Measurements from ENCODE around the gene CREB5. TPM values are rescaled to one million over a fixed set of nuclear protein-coding genes. Genes with fewer than 3 reads are reported as not detected.

CREB5 gene
- total and polyA plus RNA-seq, 10 donors, result 0.88 to 56.8 (median 23.5) TPM

DNA sequence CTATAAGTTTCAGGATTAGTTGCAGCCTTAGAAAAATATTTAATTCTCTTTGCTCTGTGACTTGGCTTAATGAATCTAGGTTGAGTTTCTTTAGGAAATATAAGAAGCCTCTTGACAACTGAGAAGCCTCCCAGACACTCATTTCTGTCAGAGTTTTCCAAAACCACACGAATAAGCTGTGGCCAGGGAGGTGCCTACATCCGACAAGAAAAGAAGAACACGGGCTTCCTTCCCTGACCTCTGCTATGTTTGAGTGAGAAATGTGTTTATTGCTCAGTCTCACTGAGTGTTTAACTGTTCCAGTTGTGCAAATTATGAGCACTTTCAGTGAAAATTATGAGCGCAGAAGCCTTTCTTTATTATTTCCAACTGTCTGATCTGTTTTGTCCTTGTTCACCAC lies 440.8 kb downstream of the CREB5 start:
- DNase-seq, result no peak
- intact Hi-C loops (cut with DNase I; ENCODE audit: low total_unique reads), result loop anchor here (10.0 kb wide), 1 partner anchor 238 kb away; no protein-coding TSS in a partner anchor
- WGBS, 5 donors, result 20 to 31% (median 25%) methylated on average over 4 of the region's 4 CpGs

DNA sequence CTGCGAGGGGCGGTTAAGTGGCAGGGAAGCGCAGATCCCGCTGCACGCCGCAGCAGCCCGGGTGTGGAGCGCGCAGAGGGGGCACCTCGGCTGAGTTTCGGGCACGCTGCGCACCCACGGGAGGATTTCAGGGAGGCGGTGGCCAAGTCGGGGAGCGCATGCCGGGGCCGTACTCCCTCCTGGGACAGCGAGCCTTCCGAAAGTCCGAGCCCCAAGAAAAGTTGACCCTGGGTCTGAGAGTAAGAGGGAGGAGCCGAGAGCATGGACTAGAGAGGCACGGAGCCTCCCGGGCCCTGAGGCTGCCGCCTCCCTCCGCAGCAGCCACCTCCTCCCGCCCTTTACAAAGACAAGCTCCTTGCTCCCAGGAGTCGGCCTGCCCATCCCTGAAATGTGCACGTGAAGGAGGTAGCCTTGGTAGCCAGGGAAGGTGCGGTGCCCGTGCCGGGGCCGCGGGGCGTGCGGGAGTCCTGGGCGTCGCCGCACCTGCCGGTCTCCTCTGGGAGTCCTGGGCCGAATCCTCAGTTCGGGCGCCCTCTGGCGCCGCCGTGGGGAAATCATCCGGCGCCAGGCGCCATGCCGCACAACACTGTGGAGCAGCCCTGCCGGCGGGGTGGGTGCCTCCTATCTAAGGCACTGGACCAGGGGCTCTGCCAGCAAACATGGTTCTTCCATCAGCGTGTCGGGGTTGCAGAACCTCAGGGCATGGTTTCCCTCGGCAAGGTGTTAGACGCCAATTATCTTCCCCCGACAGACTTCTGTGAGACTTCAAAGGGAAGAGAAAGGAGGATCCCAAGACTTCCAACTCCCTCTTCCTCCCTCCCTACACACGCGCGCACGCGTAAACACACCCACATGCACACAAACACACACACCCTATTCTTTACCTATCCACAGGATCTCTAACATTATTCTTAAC lies 441.8 kb downstream of the CREB5 start:
- H3K27me3 ChIP-seq (replicated peaks in 1 of 7), result peaks cover 0 to 82% (median 19%) of the 10 kb centered on the region in 7 donors
- intact Hi-C loops (cut with DNase I; ENCODE audit: low total_unique reads), result loop anchor here (2.0 to 10.0 kb wide), 2 partner anchors 239 to 465 kb away; no protein-coding TSS in a partner anchor
- H3K9me3 ChIP-seq, result no peaks in the 10 kb centered on the region
- peaks cover 7 to 18% (median 16%) of the 10 kb centered on the region in 6 donors for H3K4me1 ChIP-seq
- H3K27ac ChIP-seq, result no peak overlapping the region
- no peaks in the 10 kb centered on the region for H3K36me3 ChIP-seq
- peak; percentile 96 for DNase-seq
- peak in 2 of 3 donors; percentile 48 to 66 for TF ChIP-seq POLR2AphosphoS5 (IDR thresholded peaks at IDR 0.05)
- TF ChIP-seq, protein P1, sequence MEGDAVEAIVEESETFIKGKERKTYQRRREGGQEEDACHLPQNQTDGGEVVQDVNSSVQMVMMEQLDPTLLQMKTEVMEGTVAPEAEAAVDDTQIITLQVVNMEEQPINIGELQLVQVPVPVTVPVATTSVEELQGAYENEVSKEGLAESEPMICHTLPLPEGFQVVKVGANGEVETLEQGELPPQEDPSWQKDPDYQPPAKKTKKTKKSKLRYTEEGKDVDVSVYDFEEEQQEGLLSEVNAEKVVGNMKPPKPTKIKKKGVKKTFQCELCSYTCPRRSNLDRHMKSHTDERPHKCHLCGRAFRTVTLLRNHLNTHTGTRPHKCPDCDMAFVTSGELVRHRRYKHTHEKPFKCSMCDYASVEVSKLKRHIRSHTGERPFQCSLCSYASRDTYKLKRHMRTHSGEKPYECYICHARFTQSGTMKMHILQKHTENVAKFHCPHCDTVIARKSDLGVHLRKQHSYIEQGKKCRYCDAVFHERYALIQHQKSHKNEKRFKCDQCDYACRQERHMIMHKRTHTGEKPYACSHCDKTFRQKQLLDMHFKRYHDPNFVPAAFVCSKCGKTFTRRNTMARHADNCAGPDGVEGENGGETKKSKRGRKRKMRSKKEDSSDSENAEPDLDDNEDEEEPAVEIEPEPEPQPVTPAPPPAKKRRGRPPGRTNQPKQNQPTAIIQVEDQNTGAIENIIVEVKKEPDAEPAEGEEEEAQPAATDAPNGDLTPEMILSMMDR (IDR thresholded peaks at IDR 0.05 in 8 of 11, conservative IDR thresholded peaks at IDR 0.05 in 3 of 11), result peak; percentile 53 to 91 (median 83)
- no peak for TF ChIP-seq POLR2A (IDR thresholded peaks at IDR 0.05)
- WGBS, 5 donors, result 5 to 11% (median 8%) methylated on average over 37 to 63 of the region's 63 CpGs
- peak overlapping the region; percentile 45 to 77 (median 54) for H3K4me3 ChIP-seq

More for the DNA sequence above, 440.8 kb downstream of the CREB5 start:
- Histone ChIP-seq H3K9me3 (no peaks in the 10 kb centered on the region), H3K27ac (no peak overlapping the region), H3K36me3 (no peaks in the 10 kb centered on the region), H3K4me3 (peak overlapping the region in 1 of 8 donors; percentile 59), H3K27me3 (replicated peaks in 1 of 7) (peaks cover 0 to 79% (median 19%) of the 10 kb centered on the region in 7 donors), H3K4me1 (peaks cover 7 to 18% (median 16%) of the 10 kb centered on the region in 6 donors)
- TF ChIP-seq POLR2AphosphoS5 (IDR thresholded peaks at IDR 0.05), result no peak
- TF ChIP-seq, protein P1 (IDR thresholded peaks at IDR 0.05 in 8 of 11, conservative IDR thresholded peaks at IDR 0.05 in 3 of 11), result no peak
- no peak for TF ChIP-seq POLR2A (IDR thresholded peaks at IDR 0.05)

DNA sequence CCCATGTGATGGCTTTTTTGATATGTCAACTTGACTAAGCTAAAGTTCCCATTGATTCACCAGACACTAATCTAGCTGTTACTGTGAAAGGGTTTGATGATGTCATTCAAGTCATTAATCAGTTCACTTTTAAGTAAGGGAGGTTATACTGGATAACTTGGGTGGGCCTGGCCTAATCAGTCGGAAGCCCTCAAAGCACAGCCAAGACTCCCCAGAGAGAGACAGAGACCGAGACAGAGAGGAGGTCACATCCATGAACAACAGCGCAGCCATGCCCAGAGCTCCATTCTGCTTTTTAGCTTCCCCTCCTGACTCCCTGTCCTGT lies 442.4 kb downstream of the CREB5 start:
- TF ChIP-seq POLR2AphosphoS5 (IDR thresholded peaks at IDR 0.05), result no peak
- TF ChIP-seq, protein P1 (IDR thresholded peaks at IDR 0.05 in 8 of 11, conservative IDR thresholded peaks at IDR 0.05 in 3 of 11), result no peak
- TF ChIP-seq POLR2A (IDR thresholded peaks at IDR 0.05), result no peak
- Histone ChIP-seq H3K36me3 (no peaks in the 10 kb centered on the region), H3K27me3 (replicated peaks in 1 of 7) (peaks cover 0 to 84% (median 19%) of the 10 kb centered on the region in 7 donors), H3K9me3 (no peaks in the 10 kb centered on the region), H3K4me1 (peaks cover 7 to 18% (median 16%) of the 10 kb centered on the region in 6 donors), H3K27ac (no peak overlapping the region), H3K4me3 (peak overlapping the region in 1 of 8 donors; percentile 77)
- no peak for DNase-seq
- intact Hi-C loops (cut with DNase I; ENCODE audit: low total_unique reads), result loop anchor here (2.0 to 10.0 kb wide), 2 partner anchors 240 to 466 kb away; no protein-coding TSS in a partner anchor
- 95 to 100% (median 97%) methylated on average over 3 of the region's 3 CpGs for WGBS, 5 donors

Measured in spleen (tissue), 11 donors.